Stimulated activated naive CD8-positive, alpha-beta T cell treated with anti-CD3 and anti-CD28 coated beads, Interleukin-15, Interleukin-2, amounts not matched to agents 100 U/mL and 50 U/mL, for 24 hours (primary cell): ENCODE measurements around the gene C2orf92.
"Not testable (repeated sequence)": the region's sequence is repeated elsewhere in the genome, so short reads cannot be mapped to it uniquely, and the experiment has no call there.

Experiments used
- ATAC-seq: fragments of 150-1000 bp; cut with Tn5 transposase; one replicate; pipeline ENCODE4 v1.10.0; 2021
- DNase-seq: peaks from one replicate; pipeline ENCODE4 v3.0.0; 2021

C2orf92 gene

DNA sequence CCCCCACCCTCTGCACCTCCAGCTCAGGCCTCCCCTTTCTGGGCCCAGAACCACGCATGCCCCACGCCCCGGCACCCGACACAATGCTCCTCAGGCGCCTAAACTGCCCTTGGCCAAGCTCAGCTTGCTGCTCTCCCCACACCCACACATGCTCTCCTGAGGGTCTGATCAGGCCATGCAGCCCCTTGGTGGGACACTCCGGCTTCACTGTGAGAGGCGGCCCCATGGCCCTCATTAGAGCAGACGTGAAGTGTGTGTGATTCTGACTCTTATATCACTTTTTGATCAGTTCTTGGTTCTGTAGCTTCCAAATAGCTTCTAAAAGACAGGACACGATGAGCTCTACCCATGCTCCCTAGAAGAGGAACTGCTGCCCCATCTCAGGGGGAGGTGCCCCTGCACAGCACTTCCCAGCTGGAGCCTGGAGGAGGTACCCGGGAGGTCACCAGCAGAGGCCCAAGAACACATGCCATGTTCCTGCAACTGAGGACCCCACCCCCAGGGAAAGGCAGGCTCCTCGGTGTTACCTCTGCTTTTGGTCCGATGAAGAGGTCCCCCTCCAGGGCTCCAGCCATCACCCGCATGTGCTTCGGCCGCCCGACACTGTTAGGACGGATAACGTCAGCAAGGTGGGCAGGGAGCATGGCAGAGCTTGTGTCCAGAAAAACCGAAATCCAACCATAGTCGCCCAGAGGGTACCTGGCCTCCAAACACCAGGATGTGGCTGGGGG, 9.3 kb upstream of the C2orf92 start:
- ATAC-seq = no peak
- no peak for DNase-seq

DNA sequence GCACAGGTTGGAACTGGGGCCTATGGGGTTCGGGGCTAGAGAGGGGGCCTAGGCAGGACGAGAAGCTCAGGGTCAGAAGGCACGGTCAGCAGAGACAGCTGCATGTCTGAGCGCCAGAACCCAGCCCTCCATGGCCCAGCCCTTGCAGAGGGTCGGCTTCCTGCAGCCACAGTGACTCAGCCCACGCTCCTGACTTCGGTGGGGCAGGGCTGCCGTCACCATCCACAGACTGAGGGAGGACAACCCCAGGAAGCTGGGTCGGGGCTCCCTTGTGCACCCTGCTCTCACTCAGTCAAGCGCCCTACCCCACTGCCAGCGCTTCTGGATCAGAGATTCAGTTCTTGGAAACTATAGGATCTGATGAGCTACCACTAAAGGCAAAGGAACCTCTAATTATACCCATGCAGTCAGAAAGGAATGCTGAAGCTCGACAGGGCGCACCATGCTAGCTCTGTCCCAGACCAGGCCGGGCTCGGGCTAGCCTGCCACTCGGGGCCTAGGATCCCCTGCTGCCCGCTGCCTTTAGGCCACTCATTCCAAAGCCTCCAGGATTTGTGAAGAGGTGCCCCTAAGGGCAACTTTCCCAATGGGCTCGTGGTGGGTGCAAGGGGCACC, 8.6 kb upstream of the C2orf92 start:
- DNase-seq = no peak

DNA sequence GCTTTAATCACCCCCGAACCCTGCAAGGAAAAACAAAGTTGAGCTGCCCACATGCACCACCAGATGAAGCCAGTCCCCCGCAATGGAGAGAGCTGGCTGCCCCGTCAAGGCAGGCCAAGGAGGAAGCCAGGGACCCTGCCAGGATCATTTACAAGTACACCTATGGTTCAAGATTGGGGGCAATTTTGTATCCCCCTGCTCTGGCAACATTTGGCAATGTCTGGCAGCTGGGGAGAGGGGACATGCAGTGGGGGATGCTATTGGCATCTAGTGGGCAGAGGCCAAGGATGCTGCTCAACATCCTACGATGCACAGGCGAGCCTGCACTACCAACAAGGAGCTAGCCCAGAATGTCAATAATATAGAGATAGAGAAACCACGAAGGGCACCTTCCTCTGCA, 7.6 kb upstream of the C2orf92 start:
- no peak for DNase-seq
- no peak for ATAC-seq

More for the DNA sequence above, 8.6 kb upstream of the C2orf92 start:
- ATAC-seq = no peak

DNA sequence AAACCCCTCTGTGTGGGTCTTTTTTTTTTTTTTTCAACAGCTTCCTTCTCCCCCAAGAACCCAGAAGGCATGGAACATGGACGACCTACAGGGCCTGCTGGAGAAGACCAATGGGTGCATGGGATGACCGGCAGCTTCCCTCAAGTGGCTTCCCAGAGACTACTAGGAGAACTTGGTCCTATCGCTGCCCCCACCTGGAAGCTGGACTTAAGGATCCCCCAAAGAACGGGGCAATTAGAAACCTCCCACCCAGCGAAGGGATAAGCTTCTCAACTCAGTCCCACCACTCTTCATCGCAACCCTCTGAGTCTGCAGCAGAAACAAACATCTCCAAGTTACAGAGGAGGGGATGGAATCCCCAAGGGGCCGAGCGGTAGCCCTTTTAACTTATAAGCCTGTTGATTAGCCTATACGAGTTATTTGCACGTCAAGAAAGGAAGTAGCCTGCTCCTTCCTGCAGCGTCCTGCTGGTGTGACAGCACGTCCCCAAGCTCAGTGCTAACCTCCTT, 7.1 kb upstream of the C2orf92 start:
- DNase-seq (no peak), ATAC-seq (no peak)

- ATAC-seq (peak; percentile 79), DNase-seq (peak; percentile 84)
Observed at GRCh38 chr2:97662895-97663625, 6.5 kb upstream of the C2orf92 start.

- ATAC-seq (no peak), DNase-seq (no peak)
Observed at GRCh38 chr2:97663626-97663961, 5.9 kb upstream of the C2orf92 start.

DNA sequence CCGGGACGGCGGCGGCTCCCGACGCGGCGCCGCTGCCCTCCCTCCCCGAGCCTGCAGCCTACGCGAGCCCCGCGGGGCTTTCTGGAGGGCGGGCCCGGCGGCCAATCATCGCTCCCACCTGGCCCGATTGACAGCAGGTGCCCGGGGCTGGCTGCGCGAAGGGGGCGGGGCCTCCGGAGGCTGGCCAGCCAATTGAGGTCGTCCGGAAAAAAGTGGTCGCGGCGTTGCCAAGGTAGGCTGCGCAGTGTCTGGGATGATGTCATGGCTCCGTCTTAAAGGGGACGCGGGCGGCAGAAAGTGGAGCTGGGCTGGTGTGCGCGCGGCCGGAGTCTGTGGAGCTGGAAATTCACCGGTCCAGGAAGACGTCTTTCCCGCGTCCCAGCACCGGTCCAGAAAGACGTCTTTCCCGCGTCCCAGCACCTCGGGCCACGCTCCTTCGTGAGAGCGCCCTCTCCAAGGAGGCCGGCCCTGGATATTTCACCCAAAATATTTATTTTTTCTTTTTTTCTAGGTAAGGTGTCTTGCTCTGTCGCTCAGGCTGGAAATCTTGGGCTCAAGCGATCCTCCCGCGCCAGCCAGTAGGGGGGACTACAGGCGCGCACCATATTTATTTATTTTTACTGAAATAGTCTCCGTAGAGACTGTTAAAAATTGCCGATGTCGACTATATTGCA, 5.4 kb upstream of the C2orf92 start, which contains the start of gene ACTR1B:
ACTR1B (minus strand) TSS at position 83 of the 674 bp plus-strand sequence. CDS start 154 bp downstream, outside the sequence.
- DNase-seq (peak; percentile 98), ATAC-seq (peak; percentile 81)

DNA sequence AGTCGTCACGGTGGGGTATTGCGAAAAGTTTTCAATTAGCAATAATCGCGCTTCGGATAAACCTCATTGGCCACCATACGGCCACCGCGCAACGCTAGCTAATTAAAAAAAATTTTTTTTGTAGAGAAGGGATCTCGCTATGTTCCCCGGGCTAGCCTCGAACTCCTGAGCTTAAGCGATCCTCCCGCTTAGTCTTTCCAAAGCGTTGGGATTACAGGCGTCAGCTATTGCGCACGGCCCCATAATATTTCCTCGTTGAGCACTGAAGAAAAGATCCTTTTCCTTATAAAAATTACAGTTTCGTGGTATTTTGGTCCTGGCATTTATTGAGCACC, 4.9 kb upstream of the C2orf92 start:
- ATAC-seq = no peak

GRCh38 chr2:97670471-97670870, 958 bp downstream of the C2orf92 start:
- DNase-seq (no peak), ATAC-seq (no peak)

More for the DNA sequence above, 4.9 kb upstream of the C2orf92 start:
- DNase-seq = no peak

DNA sequence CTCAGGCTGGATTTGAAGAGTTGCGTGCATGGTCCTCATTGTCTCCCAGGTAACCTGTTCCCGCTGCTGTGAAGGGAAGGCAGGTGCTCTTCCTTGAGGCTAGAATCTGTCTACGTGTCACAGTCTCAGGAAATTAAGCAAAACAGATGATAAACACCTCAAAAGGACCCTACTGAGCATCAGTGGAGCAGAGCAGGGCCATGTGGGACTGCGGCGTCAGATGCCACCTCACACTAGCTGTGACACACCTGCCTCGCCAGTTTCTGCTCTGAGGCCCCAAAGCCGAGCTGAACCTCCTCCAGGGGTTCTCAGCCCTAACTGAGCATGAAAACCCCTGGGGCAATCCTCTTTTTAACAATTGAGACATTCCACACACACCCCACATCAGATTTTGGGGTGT, 2.0 kb downstream of the C2orf92 start:
- no peak for ATAC-seq
- no peak for DNase-seq

- not testable (repeated sequence) for DNase-seq, ATAC-seq
Observed at GRCh38 chr2:97672606-97673140, 3.2 kb downstream of the C2orf92 start.

DNA sequence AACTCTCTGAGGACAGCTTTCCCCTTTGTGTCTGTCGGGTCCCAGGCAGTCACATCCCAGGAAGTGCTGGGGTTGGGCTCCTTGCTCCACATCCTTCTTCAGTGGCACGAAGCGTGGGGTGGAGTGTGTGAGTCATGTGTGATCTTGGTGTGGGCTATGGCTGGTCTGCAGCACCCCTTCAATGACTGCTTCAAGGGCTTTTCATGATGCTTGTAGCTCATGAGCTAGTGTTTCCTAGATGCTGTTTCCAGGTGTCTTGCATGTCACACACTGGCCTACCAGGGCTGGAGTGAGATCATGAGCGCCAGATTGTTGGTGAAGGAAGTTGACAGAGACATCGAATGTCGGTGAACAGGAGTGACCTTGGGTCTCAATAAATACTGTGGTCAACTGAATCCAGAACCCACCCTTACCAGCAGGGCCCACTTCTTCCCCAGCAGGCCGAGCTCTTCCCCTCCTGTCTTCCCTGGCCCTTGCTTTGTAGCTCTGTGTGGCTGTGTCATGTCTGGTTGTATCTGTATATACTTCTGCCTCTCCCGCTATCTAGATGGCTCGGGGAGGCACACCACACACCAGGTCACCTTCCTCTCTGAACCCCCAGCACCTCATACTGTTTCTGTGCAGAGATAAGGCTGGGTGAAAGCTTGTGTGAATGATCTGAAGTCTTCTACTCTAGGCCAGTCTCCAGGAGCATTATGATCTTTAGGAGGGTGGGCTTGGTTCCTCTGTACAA, 3.8 kb downstream of the C2orf92 start:
- peak; percentile 64 for DNase-seq
- ATAC-seq = peak; percentile 91

DNA sequence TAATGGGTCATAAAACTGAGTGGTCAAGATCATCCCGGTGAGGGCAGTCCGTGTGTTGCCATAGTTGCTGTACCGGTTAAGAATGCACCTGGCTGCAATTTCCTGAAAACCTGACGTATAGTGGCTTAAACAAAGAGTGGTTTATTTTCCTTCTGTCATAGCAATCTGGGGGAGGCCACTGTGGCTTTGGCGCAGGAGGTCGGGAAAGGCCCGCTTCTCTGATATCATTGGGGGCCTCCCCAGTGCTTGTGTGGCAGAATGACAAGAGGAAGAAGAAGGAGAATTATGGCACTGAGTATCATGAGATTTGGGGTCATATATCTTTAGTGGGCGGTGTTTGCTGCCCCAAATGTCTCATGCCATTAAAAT, 4.4 kb downstream of the C2orf92 start:
- peak; percentile 73 for ATAC-seq
- DNase-seq = peak; percentile 72

- ATAC-seq = no peak
- DNase-seq = no peak
Observed at GRCh38 chr2:97675430-97676113, 6.1 kb downstream of the C2orf92 start.

- DNase-seq (no peak), ATAC-seq (peak; percentile 44)
Observed at GRCh38 chr2:97676620-97677019, 7.1 kb downstream of the C2orf92 start.

- DNase-seq = no peak
- ATAC-seq = no peak
Observed at GRCh38 chr2:97677480-97677879, 8.0 kb downstream of the C2orf92 start.

DNA sequence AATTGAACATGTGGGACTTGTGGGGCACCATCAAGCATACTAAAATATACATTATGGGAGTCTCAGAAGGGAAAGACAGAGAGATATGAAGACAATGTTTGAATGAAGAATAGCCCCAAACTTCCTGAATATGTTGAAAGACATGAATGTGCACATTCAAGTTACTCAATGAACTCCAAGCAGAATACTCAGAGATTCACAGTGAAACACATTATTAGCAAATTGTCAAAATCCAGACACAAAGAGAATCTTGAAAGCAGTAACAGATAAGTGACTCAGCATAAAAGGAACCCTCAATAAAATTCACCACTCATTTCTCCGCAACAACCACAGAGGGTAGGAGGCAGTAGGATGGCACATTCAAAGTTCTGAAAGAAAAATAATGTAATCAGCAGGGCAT, 8.8 kb downstream of the C2orf92 start:
- ATAC-seq (no peak), DNase-seq (no peak)

GRCh38 chr2:97687235-97687634, 17.7 kb downstream of the C2orf92 start:
- not testable (repeated sequence) for DNase-seq
- peak; percentile 37 for ATAC-seq

GRCh38 chr2:97688062-97688827, 18.7 kb downstream of the C2orf92 start:
- DNase-seq = no peak
- peak; percentile 89 for ATAC-seq

- ATAC-seq = no peak
- DNase-seq = no peak
Observed at GRCh38 chr2:97691166-97691565, 21.7 kb downstream of the C2orf92 start.
